Measurements from ENCODE around the gene IL15RA. TPM values are rescaled to one million over a fixed set of nuclear protein-coding genes. Genes with fewer than 3 reads are reported as not detected.

Gene IL15RA
- total and polyA plus RNA-seq, 2 donors (not counting 1 experiment from before 2014, with no cell fraction given): 9.3 to 9.6 TPM

- peaks cover 58% of the 10 kb centered on the region for H3K79me2 ChIP-seq (ENCODE audit: control insufficient read depth, insufficient read depth, low read length)
- Mint-ChIP-seq H3K9me3 (ENCODE audit: insufficient read depth) (no peaks in the 10 kb centered on the region), H3K4me1 (peaks cover 34% of the 10 kb centered on the region), H3K27me3 (no peaks in the 10 kb centered on the region), H3K27ac (no peak overlapping the region), H3K4me3 (no peak overlapping the region)
- H3K9ac ChIP-seq (ENCODE audit: low read length): no peak overlapping the region
- H3K4me2 ChIP-seq (replicated peaks; ENCODE audit: low read depth, low read length, poor library complexity, severe bottlenecking): peak overlapping the region; percentile 34
- no peaks in the 10 kb centered on the region for H3K9me3 ChIP-seq (ENCODE audit: control extremely low read depth in 1 of 3, control insufficient read depth in 2 of 3, insufficient read depth in 1 of 3, low read length in 2 of 3)
- DNase-seq: no peak
- no peak for ATAC-seq (ENCODE audit: low read depth)
- POLR2A ChIA-PET: no interaction called here
- no peak for TF ChIP-seq EZH2 (IDR thresholded peaks at IDR 0.05; ENCODE audit: borderline replicate concordance, insufficient read depth, low read depth, low read length, poor library complexity, severe bottlenecking)
- no peak for TF ChIP-seq CTCF (IDR thresholded peaks at IDR 0.05)
- no peaks in the 10 kb centered on the region for H4K20me1 ChIP-seq (ENCODE audit: control insufficient read depth, insufficient read depth, low read length, poor library complexity, severe bottlenecking)
- no peak overlapping the region for H2AFZ ChIP-seq (ENCODE audit: insufficient read depth, low read depth, low read length, poor library complexity, severe bottlenecking)
- intact Hi-C loops (cut with micrococcal nuclease): loop anchor here (10.0 kb wide), 1 partner anchor 1504 kb away; no protein-coding TSS in a partner anchor
- WGBS (ENCODE audit: insufficient coverage): 100% methylated on average over 2 of the region's 3 CpGs
- H3K27me3 ChIP-seq (replicated peaks in 1 of 4; ENCODE audit: control extremely low read depth in 1 of 4, control insufficient read depth in 3 of 4, insufficient read depth in 4 of 4, low read length in 3 of 4): no peaks in the 10 kb centered on the region
- H3K4me3 ChIP-seq (ENCODE audit: control extremely low read depth in 1 of 5, extremely low read depth in 1 of 5, insufficient read depth in 1 of 5, low read depth in 2 of 5, low read length in 4 of 5): no peak overlapping the region
- H3K36me3 ChIP-seq (replicated peaks in 1 of 2; ENCODE audit: control extremely low read depth in 1 of 2, control insufficient read depth in 1 of 2, extremely low read depth in 1 of 2, insufficient read depth in 2 of 2, low read length in 1 of 2): no peaks in the 10 kb centered on the region
- H3K27ac ChIP-seq (ENCODE audit: low read length in 2 of 2): no peak overlapping the region
- CTCF ChIA-PET: no interaction called here
- H3K4me1 ChIP-seq (ENCODE audit: control insufficient read depth in 2 of 2, insufficient read depth in 2 of 2, low read length in 2 of 2): peaks cover 8 to 26% of the 10 kb centered on the region in 2 donors
Measured at GRCh38 chr10:5970527-5970926, 6.8 kb downstream of the IL15RA start.

- H3K9ac ChIP-seq (ENCODE audit: low read length): no peak overlapping the region
- no peak overlapping the region for H3K27ac ChIP-seq (ENCODE audit: low read length in 2 of 2)
- POLR2A ChIA-PET: no interaction called here
- no peak overlapping the region for H2AFZ ChIP-seq (ENCODE audit: insufficient read depth, low read depth, low read length, poor library complexity, severe bottlenecking)
- DNase-seq (no peak), ATAC-seq (ENCODE audit: low read depth) (no peak)
- no peaks in the 10 kb centered on the region for H3K9me3 Mint-ChIP-seq (ENCODE audit: insufficient read depth)
- no CpG with 5 or more reads among the region's 2 CpGs for WGBS (ENCODE audit: insufficient coverage)
- intact Hi-C loops (cut with micrococcal nuclease): loop anchor here (10.0 kb wide), 1 partner anchor 1505 kb away; no protein-coding TSS in a partner anchor
- no peaks in the 10 kb centered on the region for H3K9me3 ChIP-seq (ENCODE audit: control extremely low read depth in 1 of 3, control insufficient read depth in 2 of 3, insufficient read depth in 1 of 3, low read length in 2 of 3)
- H3K4me1 Mint-ChIP-seq: peaks cover 30% of the 10 kb centered on the region
- TF ChIP-seq CTCF (IDR thresholded peaks at IDR 0.05): no peak
- TF ChIP-seq EZH2 (IDR thresholded peaks at IDR 0.05; ENCODE audit: borderline replicate concordance, insufficient read depth, low read depth, low read length, poor library complexity, severe bottlenecking): no peak
- no peak overlapping the region for H3K4me3 Mint-ChIP-seq
- no peak overlapping the region for H3K4me3 ChIP-seq (ENCODE audit: control extremely low read depth in 1 of 5, extremely low read depth in 1 of 5, insufficient read depth in 1 of 5, low read depth in 2 of 5, low read length in 4 of 5)
- H3K4me2 ChIP-seq (replicated peaks; ENCODE audit: low read depth, low read length, poor library complexity, severe bottlenecking): no peak overlapping the region
- no peaks in the 10 kb centered on the region for H3K27me3 ChIP-seq (replicated peaks in 1 of 4; ENCODE audit: control extremely low read depth in 1 of 4, control insufficient read depth in 3 of 4, insufficient read depth in 4 of 4, low read length in 3 of 4)
- no peak overlapping the region for H3K27ac Mint-ChIP-seq
- H3K36me3 ChIP-seq (replicated peaks in 1 of 2; ENCODE audit: control extremely low read depth in 1 of 2, control insufficient read depth in 1 of 2, extremely low read depth in 1 of 2, insufficient read depth in 2 of 2, low read length in 1 of 2): no peaks in the 10 kb centered on the region
- H3K4me1 ChIP-seq (ENCODE audit: control insufficient read depth in 2 of 2, insufficient read depth in 2 of 2, low read length in 2 of 2): peaks cover 8 to 22% of the 10 kb centered on the region in 2 donors
- no peaks in the 10 kb centered on the region for H3K27me3 Mint-ChIP-seq
- peaks cover 58% of the 10 kb centered on the region for H3K79me2 ChIP-seq (ENCODE audit: control insufficient read depth, insufficient read depth, low read length)
- H4K20me1 ChIP-seq (ENCODE audit: control insufficient read depth, insufficient read depth, low read length, poor library complexity, severe bottlenecking): no peaks in the 10 kb centered on the region
- CTCF ChIA-PET: no interaction called here
Measured at GRCh38 chr10:5970066-5970465, 7.3 kb downstream of the IL15RA start.

Data from B cell (primary cell).